HG03196 (cell line): ENCODE measurements around the gene SAP30.

Experiments
- ATAC-seq: cut with Tn5 transposase; IDR thresholded peaks from one replicate; pipeline ENCODE4 v1.9.1; 2021; ENCODE audit not compliant: unreplicated experiment

The SAP30 gene

GRCh38 chr4:173370477-173371291 lies at the start of gene SAP30:
SAP30 (plus strand) TSS chr4:173370954; CDS start chr4:173371183, 229 bp downstream.
- peak; percentile 75 for ATAC-seq

- ATAC-seq, result no peak
These were observed 45.6 kb upstream of the SAP30 start for GRCh38 chr4:173325007-173325736.

- ATAC-seq, result no peak
These were observed 42.4 kb upstream of the SAP30 start for GRCh38 chr4:173328236-173328901.

- no peak for ATAC-seq
These were observed 40.2 kb upstream of the SAP30 start for GRCh38 chr4:173330590-173330989.

GRCh38 chr4:173332021-173332487 lies 38.7 kb upstream of the SAP30 start:
- no peak for ATAC-seq

- ATAC-seq, result no peak
These were observed 37.6 kb upstream of the SAP30 start for GRCh38 chr4:173332963-173333657.

GRCh38 chr4:173333658-173334084 lies 37.1 kb upstream of the SAP30 start:
- ATAC-seq, result no peak

- peak; percentile 94 for ATAC-seq
These were observed 36.5 kb upstream of the SAP30 start, which contains the start of gene HMGB2 for GRCh38 chr4:173334085-173334890. HMGB2 (minus strand) TSS chr4:173334358; CDS start chr4:173333649, 709 bp downstream.

- ATAC-seq, result peak; percentile 44
These were observed 35.6 kb upstream of the SAP30 start for GRCh38 chr4:173334891-173335752.

GRCh38 chr4:173337463-173337862 lies 33.3 kb upstream of the SAP30 start:
- ATAC-seq, result no peak

- no peak for ATAC-seq
These were observed 26.8 kb upstream of the SAP30 start for GRCh38 chr4:173343832-173344397.

- ATAC-seq, result no peak
These were observed 25.1 kb upstream of the SAP30 start for GRCh38 chr4:173345648-173346047.

- ATAC-seq, result no peak
These were observed 24.7 kb upstream of the SAP30 start for GRCh38 chr4:173346074-173346473.

GRCh38 chr4:173347467-173347866 lies 23.3 kb upstream of the SAP30 start:
- no peak for ATAC-seq

GRCh38 chr4:173357939-173358338 lies 12.8 kb upstream of the SAP30 start:
- ATAC-seq, result no peak

GRCh38 chr4:173360587-173361221 lies 10.1 kb upstream of the SAP30 start:
- no peak for ATAC-seq

- ATAC-seq, result no peak
These were observed 8.1 kb upstream of the SAP30 start for GRCh38 chr4:173362666-173363065.

GRCh38 chr4:173365359-173365996 lies 5.3 kb upstream of the SAP30 start:
- no peak for ATAC-seq
